ENCODE results near the gene PRDM10. TPM values are rescaled to one million over a fixed set of nuclear protein-coding genes. Genes with fewer than 3 reads are reported as not detected.
"Not testable (repeated sequence)": the region's sequence is repeated elsewhere in the genome, so short reads cannot be mapped to it uniquely, and the experiment has no call there.

The PRDM10 gene
- total RNA-seq, 4 donors from 2014 or later: 7.2 to 13.4 (median 8.1) TPM

DNA sequence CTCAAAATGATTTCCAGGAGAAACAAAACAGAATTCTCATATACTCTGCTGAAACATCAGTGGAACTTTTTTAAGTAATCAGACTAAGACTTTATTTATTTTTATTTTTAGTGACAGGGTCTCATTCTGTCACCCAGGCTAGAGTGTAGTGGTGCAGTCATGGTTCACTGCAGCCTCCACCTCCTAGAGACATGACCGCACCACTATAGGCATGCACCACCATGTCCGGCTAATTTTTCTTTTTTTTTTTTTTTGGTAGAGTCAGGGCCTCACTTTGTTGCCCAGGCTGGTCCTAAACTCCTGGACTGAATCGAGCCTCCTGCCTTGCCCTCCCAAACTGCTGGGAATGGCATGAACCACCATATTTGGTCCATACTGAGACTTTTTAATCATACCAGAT is 42.9 kb downstream of the PRDM10 start:
- no peak for ATAC-seq (ENCODE audit: low FRiP score)
- TF ChIP-seq, protein P1, sequence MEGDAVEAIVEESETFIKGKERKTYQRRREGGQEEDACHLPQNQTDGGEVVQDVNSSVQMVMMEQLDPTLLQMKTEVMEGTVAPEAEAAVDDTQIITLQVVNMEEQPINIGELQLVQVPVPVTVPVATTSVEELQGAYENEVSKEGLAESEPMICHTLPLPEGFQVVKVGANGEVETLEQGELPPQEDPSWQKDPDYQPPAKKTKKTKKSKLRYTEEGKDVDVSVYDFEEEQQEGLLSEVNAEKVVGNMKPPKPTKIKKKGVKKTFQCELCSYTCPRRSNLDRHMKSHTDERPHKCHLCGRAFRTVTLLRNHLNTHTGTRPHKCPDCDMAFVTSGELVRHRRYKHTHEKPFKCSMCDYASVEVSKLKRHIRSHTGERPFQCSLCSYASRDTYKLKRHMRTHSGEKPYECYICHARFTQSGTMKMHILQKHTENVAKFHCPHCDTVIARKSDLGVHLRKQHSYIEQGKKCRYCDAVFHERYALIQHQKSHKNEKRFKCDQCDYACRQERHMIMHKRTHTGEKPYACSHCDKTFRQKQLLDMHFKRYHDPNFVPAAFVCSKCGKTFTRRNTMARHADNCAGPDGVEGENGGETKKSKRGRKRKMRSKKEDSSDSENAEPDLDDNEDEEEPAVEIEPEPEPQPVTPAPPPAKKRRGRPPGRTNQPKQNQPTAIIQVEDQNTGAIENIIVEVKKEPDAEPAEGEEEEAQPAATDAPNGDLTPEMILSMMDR (IDR thresholded peaks at IDR 0.05): no peak
- no peak for DNase-seq (ENCODE audit: low spot score)

DNA sequence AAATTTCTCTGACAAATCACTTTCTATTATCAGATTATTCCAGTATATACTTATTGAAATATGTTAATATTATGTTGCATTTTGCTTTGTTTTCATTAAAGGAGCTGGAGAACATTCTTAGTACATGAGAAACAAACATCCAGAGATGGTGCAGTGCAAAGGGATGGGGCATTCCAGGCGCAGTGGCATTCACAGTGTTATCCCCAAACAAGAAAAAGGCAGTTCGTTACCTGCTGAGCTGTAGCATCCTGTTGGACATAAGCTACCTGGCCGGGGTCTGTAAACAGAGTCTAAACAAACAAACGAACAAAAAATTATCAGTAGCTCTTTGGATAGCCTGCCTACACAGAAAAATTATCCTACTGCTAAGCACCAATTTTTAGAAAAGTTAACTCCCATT is 47.4 kb downstream of the PRDM10 start:
- ATAC-seq (ENCODE audit: low FRiP score): no peak
- TF ChIP-seq, protein P1 (IDR thresholded peaks at IDR 0.05): no peak

DNA sequence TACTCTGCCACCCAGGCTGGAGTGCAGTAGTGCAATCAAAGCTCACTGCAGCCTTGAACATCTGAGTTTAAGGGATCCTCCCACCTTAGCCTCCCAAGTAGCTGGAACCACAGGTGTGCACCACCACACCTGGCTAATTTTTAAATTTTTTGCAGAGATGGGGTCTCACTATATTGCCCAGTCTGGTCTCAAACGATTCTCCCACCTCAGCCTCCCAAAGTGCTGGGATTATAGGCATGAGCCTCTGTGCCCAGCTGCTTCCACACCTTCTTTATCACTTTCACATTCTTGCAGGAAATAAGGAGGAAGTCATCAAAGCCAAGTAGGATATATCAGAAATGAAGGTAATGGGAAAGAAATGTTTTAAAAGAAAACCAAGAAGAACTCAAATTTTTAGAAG is 47.9 kb downstream of the PRDM10 start:
- not testable (repeated sequence) for ATAC-seq (ENCODE audit: low FRiP score); DNase-seq (ENCODE audit: low spot score)

More for the DNA sequence above, 47.4 kb downstream of the PRDM10 start:
- no peak for DNase-seq (ENCODE audit: low spot score)

DNA sequence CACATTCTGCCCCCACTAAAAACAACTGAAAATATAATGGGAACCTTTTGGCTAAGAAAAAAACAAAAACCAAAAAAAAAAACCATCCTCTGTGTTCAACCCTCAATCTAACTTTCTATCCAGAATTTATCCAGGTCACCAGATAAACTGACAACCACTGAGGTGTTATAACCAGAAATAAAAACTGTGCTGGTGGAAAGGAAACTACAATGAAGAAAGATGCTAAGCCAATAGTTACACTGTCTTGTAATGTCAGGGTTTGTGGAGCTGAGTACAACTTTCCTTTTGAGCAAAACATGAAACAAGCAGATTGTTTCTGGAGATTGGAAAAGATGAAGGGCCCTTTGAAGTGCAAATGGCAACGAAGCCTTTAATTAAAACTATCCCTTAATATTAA is 50.8 kb downstream of the PRDM10 start:
- TF ChIP-seq, protein P1 (IDR thresholded peaks at IDR 0.05): no peak
- DNase-seq (ENCODE audit: low spot score) (no peak), ATAC-seq (ENCODE audit: low FRiP score) (no peak)

DNA sequence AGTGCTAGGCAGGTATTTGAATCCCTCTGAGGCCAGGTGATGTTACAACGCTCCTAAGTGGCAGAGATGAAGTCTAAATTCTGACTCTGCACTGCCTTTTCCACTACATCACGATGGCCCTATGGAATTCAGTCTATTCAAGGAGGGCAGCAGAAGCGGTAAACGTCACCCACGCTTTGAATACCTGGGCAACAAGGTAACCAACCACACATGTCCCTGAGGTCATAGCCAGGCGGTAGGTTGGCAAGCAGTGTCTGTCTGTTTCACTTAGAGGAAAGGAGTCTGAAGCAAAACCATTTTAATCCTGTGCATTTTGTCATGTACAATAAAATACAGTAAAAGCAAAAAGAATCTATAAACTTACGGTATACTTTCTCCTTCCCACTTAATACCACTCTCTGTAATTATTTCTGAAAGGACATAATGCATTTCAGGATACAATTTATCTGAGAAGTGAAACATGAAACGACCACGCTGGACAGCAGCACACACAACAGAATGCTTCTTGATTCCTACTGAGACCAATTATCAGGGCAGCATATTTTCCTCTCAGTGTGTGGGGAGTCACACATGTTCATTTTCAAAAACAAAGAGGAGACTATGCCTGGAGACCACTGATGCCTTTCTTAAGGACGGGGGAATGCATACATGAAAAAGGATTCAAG is 51.3 kb downstream of the PRDM10 start:
- TF ChIP-seq, protein P1 (IDR thresholded peaks at IDR 0.05): no peak
- no peak for DNase-seq (ENCODE audit: low spot score)
- ATAC-seq (ENCODE audit: low FRiP score): no peak

DNA sequence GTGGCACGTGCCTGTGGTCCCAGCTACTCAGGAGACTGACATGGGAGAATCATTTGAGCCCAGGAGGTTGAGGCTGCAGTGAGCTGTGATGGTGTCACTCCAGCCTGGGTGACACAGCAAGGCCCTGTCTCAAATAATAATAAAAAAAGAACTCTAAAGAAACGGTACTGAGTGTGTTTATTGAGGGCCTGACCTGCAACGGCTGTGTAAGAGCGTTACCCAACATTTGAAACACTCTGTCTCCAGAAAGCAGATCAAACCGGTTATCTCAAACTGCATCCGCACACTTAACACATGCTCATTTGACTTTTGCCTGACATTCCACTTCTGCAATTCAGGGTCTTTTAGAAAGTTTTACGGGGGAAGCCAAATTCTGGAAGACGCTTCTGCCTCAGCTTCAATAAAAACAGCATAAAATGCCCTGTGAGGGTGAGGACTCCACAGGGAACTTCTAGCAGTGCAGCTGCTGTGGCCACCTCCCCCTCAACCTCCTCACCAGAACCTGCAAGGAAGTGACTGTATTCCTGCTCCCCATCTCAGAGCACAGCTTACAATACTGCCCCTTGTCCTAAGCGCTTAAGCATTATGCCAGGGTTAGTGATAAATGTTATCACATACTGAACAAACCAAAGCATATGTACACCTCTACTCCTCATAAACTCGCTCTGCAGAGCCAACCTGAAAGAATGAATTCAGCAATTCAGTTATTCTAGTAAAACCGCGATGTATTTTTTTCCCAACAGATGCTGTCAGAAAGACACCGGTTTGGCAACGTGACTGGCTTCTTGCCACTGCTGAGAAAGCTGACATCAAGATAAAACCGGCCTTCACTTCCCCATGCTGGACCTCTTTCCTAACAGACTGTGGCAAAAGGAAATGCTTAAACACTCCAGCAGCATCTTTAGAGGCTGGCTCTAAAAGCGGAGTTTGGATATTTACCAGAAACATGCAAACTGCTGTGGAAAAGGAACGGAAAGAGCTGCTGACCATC is 52.2 kb downstream of the PRDM10 start:
- DNase-seq (ENCODE audit: low spot score) (no peak), ATAC-seq (ENCODE audit: low FRiP score) (no peak)
- TF ChIP-seq, protein P1 (IDR thresholded peaks at IDR 0.05): no peak

DNA sequence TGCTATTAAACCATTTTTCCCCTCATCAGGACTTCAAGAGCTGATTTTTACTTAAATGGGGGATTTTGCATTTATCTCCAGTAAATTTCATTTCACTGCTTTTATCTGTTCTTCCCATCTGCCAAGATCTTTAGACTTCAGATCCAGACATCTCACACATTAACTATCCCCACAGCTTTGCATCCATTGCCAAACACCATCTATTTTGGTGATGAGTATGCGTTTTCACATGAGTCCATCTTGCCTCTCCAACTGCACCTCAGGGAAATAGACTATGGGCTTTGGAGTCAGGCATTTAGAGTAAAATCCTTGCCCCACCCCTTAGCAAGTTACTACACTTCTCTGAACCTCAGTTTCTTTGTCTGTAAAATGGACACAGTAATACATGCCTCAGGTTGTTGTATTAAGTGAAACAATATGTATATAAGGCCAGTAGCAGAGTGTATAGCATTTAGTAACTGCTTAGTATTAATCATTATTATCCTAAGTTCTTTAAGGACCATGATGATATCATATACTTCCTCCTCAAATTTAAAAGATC is 53.6 kb downstream of the PRDM10 start:
- no peak for DNase-seq (ENCODE audit: low spot score)
- no peak for ATAC-seq (ENCODE audit: low FRiP score)
- TF ChIP-seq, protein P1 (IDR thresholded peaks at IDR 0.05): no peak

Measured in omental fat pad (tissue), 4 donors.